Endothelial cell of umbilical vein (primary cell): ENCODE measurements around the gene HCFC1R1. TPM values are rescaled to one million over a fixed set of nuclear protein-coding genes. Genes with fewer than 3 reads are reported as not detected.

Experiments
- BruUV-seq: library from RNA; stranded (reverse); fragments of 400-500 nt; replicated peaks from 2 replicates; lab custom pipeline; 2021; lab: Mats Ljungman, UMichigan
- CTCF ChIA-PET: fragments of 300-600, 350-600 bp; sonication (Branson Sonifier 250); formaldehyde crosslinking; loops from one replicate; lab custom pipeline; 2021; ENCODE audit warnings: antibody characterized with exemption, inconsistent platforms; lab: Charles Lee
- POLR2A ChIA-PET: fragments of 300-600, 350-600 bp; sonication (Branson Sonifier 250); formaldehyde crosslinking; loops from one replicate; lab custom pipeline; 2021; ENCODE audit warnings: antibody characterized with exemption, inconsistent platforms; lab: Charles Lee
- DNase-seq: peaks from one replicate; pipeline ENCODE4 v3.0.0-alpha.2; 2011; ENCODE audit warnings: low read depth, low spot score
- FAIRE-seq: peaks from 2 replicates; lab custom pipeline; 2011; peaks lifted over from hg19 to GRCh38; lab: Jason Lieb, UNC
- H2AFZ ChIP-seq: 2 replicates; pipeline ENCODE4 v1.6.0; 2012; ENCODE audit warnings: low read depth, low read length, control low read depth, inconsistent platforms
- H3K27ac ChIP-seq: 2 replicates; pipeline ENCODE4 v1.5.1; 2011; ENCODE audit warnings: low read depth, mild to moderate bottlenecking, control low read depth, low read length, moderate library complexity; ENCODE audit not compliant: insufficient read depth
- H3K27me3 ChIP-seq, 2 experiments: 2 replicates each; pipeline versions ENCODE4 v1.6.0 to v1.6.1; 2011; ENCODE audit warnings: low read length in 2 of 2, mixed read lengths in 1 of 2; ENCODE audit not compliant: control insufficient read depth in 2 of 2, insufficient read depth in 2 of 2
- H3K36me3 ChIP-seq, 2 experiments: 2 replicates in 1 of 2; 3 replicates in 1 of 2; pipeline ENCODE4 v1.5.1; 2011; ENCODE audit warnings: low read length in 2 of 2, mild to moderate bottlenecking in 1 of 2, moderate library complexity in 1 of 2; ENCODE audit not compliant: control insufficient read depth in 2 of 2, insufficient read depth in 2 of 2; ENCODE audit errors: extremely low read depth in 1 of 2
- H3K4me1 ChIP-seq: 3 replicates; pipeline ENCODE4 v1.5.1; 2011; ENCODE audit warnings: mild to moderate bottlenecking, low read length; ENCODE audit not compliant: control insufficient read depth, insufficient read depth; ENCODE audit errors: extremely low read depth
- H3K4me2 ChIP-seq: 2 replicates; pipeline ENCODE4 v1.6.1; 2011; ENCODE audit warnings: low read length, control low read depth, mixed read lengths; ENCODE audit not compliant: insufficient read depth
- H3K4me3 ChIP-seq, 3 experiments: fragments of 200-600 bp in 1 of 3; sonication (generic), shearing (Covaris generic) in 1 of 3; replicated peaks in 1 of 3; 2 replicates each; pipeline ENCODE4 v1.5.1; 2011 to 2016; ENCODE audit warnings: control low read depth in 3 of 3, low read length in 3 of 3, mild to moderate bottlenecking in 2 of 3, inconsistent platforms in 1 of 3, low read depth in 1 of 3, moderate library complexity in 1 of 3; ENCODE audit not compliant: insufficient read depth in 1 of 3
- H3K79me2 ChIP-seq: 2 replicates; pipeline ENCODE4 v1.6.0; 2012; ENCODE audit warnings: low read length, inconsistent platforms; ENCODE audit not compliant: control insufficient read depth, insufficient read depth
- H3K9ac ChIP-seq: replicated peaks from 2 replicates; pipeline ENCODE3; 2011; ENCODE audit warnings: low read length, control low read depth; ENCODE audit not compliant: insufficient read depth; ENCODE audit errors: extremely low read depth
- H3K9me1 ChIP-seq: replicated peaks from 3 replicates; pipeline ENCODE4 v1.6.0; 2011; ENCODE audit warnings: mild to moderate bottlenecking, low read length; ENCODE audit not compliant: control insufficient read depth, insufficient read depth; ENCODE audit errors: extremely low read depth
- H3K9me3 ChIP-seq: replicated peaks from 2 replicates; pipeline ENCODE4 v1.5.1; 2012; ENCODE audit warnings: low read length, inconsistent platforms; ENCODE audit not compliant: control insufficient read depth, insufficient read depth
- H4K20me1 ChIP-seq: replicated peaks from 2 replicates; pipeline ENCODE3; 2011; ENCODE audit warnings: mild to moderate bottlenecking, low read length; ENCODE audit not compliant: control insufficient read depth, insufficient read depth; ENCODE audit errors: extremely low read depth
- POLR2A ChIP-seq: IDR thresholded peaks from 2 replicates; pipeline ENCODE4 v1.6.1; 2012; ENCODE audit warnings: low read depth, mild to moderate bottlenecking, control low read depth, low read length
- dilution Hi-C: fragments of 300-500 bp; cut with MboI; formaldehyde crosslinking; loops from one replicate; pipeline ENCODE4 v1.15.0; 2019; ENCODE audit warnings: low sequenced_read_pairs; ENCODE audit not compliant: extremely low pct_ligation_motif_present
- intact Hi-C: fragments of 100-400 bp; cut with micrococcal nuclease; formaldehyde crosslinking; loops from one replicate; pipeline ENCODE4 v1.10.0; 2022
- polyA plus RNA-seq, 4 experiments: library from polyadenylated mRNA; depleted of rRNA in 3 of 4; stranded (reverse) in 3 of 4; unstranded in 1 of 4; fragments of >200 nt; gene quantifications; 2 replicates each; pipeline versions ENCODE4 v1.2.1 to v1.2.3, GENCODE V29; 2011 to 2012; ENCODE audit warnings: missing spikeins in 1 of 4
- total RNA-seq: library from RNA; stranded (reverse); gene quantifications from 2 replicates; pipeline ENCODE4 v1.2.3, GENCODE V29; 2021
- TF ChIP-seq, protein P1 (sequence below), 2 donors: IDR thresholded peaks; 1 replicate in 1 of 2; 2 replicates in 1 of 2; pipeline ENCODE4 v1.5.1; 2011; ENCODE audit warnings: low read length in 2 of 2, mild to moderate bottlenecking in 2 of 2, moderate library complexity in 2 of 2, control low read depth in 1 of 2, inconsistent platforms in 1 of 2, low read depth in 1 of 2; ENCODE audit not compliant: insufficient read depth in 1 of 2; ENCODE audit errors: extremely low read depth in 1 of 2

HCFC1R1 gene
- total and polyA plus RNA-seq, 2 donors (not counting 3 experiments of a cell fraction or from before 2014, with no cell fraction given): 28.7 to 49.3 TPM

DNA sequence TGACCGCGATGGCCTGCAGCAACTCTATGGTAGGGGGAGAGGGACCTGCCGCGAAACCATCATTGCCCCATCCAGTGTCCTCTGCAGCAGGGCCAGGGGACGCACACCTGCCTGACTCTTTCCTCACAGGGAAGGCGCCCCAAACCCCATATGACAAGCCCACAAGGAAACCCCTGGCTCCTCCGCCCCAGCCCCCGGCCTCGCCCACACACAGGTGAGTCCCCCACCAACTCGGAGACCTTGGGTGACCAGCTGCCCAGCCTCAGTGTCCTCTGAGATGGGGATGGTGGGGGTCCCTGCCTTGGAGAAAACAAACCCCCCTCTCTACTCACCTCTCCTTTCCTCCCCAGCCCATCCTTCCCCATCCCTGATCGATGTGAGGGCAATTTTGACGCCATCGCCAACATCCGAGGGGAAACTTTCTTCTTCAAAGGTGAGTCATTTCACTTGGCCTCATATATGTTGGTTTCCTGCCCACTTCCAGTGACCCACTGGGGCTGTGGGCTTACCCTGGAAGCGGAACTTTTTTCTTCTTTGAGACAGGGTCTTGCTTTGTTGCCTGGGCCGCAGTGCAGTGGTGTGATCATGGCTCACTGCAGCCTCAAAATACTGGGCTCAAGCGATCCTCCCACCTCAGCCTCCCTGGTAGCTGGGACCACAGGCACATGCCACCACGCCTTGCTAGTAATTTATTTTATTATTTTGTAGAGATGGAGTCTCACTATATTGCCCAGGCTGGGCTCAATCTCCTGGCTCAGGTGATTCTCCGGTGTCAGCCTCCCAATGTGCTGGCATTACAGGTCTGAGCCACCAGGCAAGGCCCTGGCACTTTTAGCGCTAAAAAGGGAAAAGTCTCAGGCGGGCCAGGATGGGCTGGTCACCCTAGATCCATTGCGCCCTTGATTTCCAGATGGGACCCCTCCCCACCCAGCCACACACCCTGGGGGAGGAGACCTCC lies 33.7 kb upstream of the HCFC1R1 start:
- no peak for DNase-seq
- H3K4me1 ChIP-seq: peaks cover 9% of the 10 kb centered on the region
- dilution Hi-C loops (no loop called here), intact Hi-C loops (loop anchor here (2.0 kb wide), 1 partner anchor 27 kb away; no protein-coding TSS in a partner anchor)
- no peak overlapping the region for H3K9ac ChIP-seq
- BruUV-seq: no TSS peak
- no peaks in the 10 kb centered on the region for H3K36me3 ChIP-seq
- POLR2A ChIA-PET: no interaction called here
- H3K27me3 ChIP-seq: no peaks in the 10 kb centered on the region
- no peak overlapping the region for H3K27ac ChIP-seq
- H3K4me2 ChIP-seq: no peak overlapping the region
- H4K20me1 ChIP-seq: no peaks in the 10 kb centered on the region
- no peaks in the 10 kb centered on the region for H3K9me3 ChIP-seq
- no peaks in the 10 kb centered on the region for H3K9me1 ChIP-seq
- TF ChIP-seq POLR2A: no peak
- TF ChIP-seq, protein P1, sequence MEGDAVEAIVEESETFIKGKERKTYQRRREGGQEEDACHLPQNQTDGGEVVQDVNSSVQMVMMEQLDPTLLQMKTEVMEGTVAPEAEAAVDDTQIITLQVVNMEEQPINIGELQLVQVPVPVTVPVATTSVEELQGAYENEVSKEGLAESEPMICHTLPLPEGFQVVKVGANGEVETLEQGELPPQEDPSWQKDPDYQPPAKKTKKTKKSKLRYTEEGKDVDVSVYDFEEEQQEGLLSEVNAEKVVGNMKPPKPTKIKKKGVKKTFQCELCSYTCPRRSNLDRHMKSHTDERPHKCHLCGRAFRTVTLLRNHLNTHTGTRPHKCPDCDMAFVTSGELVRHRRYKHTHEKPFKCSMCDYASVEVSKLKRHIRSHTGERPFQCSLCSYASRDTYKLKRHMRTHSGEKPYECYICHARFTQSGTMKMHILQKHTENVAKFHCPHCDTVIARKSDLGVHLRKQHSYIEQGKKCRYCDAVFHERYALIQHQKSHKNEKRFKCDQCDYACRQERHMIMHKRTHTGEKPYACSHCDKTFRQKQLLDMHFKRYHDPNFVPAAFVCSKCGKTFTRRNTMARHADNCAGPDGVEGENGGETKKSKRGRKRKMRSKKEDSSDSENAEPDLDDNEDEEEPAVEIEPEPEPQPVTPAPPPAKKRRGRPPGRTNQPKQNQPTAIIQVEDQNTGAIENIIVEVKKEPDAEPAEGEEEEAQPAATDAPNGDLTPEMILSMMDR (IDR thresholded peaks at IDR 0.05; ENCODE audit: extremely low read depth in 1 of 2, insufficient read depth in 1 of 2, low read depth in 1 of 2, low read length in 2 of 2): no peak
- CTCF ChIA-PET: interaction anchor here (1.0 to 2.9 kb wide), 10 partner anchors 10 to 109 kb away, joined by 4 to 113 read pairs (median 8); no protein-coding TSS in a partner anchor
- no peak overlapping the region for H2AFZ ChIP-seq
- H3K4me3 ChIP-seq: peak overlapping the region in 1 of 3 experiments; percentile 59
- FAIRE-seq: no peak
- H3K79me2 ChIP-seq: no peaks in the 10 kb centered on the region
